Measurements from ENCODE around the gene SPTAN1. TPM values are rescaled to one million over a fixed set of nuclear protein-coding genes. Genes with fewer than 3 reads are reported as not detected.
"Not testable (repeated sequence)": the region's sequence is repeated elsewhere in the genome, so short reads cannot be mapped to it uniquely, and the experiment has no call there.

Gene SPTAN1
- total RNA-seq, 1 experiment from 2014 or later = 111 TPM

GRCh38 chr9:128585155-128585554 lies 32.8 kb downstream of the SPTAN1 start:
- H3K4me1 ChIP-seq (ENCODE audit: control insufficient read depth in 1 of 2, insufficient read depth in 2 of 2, low read length in 2 of 2); H3K27ac ChIP-seq (ENCODE audit: low read depth, low read length); RAD21 ChIA-PET (ENCODE audit: low non-redundant PET in 1 of 2, low total read pairs in 2 of 2, uncharacterized antibody in 2 of 2, unreplicated experiment in 2 of 2); intact Hi-C loops (cut with micrococcal nuclease); H3K27me3 ChIP-seq (ENCODE audit: insufficient read depth, low read length); H4K20me1 ChIP-seq (ENCODE audit: insufficient read depth); DNase-seq (ENCODE audit: low read depth, low spot score); H3K9me3 ChIP-seq (ENCODE audit: control insufficient read depth in 1 of 2, insufficient read depth in 1 of 2, low read depth in 1 of 2, low read length in 2 of 2); POLR2A ChIA-PET; H3K9me2 ChIP-seq (ENCODE audit: insufficient read depth); H3K9ac ChIP-seq (ENCODE audit: low read length); H2AFZ ChIP-seq (ENCODE audit: low read depth, low read length, poor library complexity, severe bottlenecking); H3K4me2 ChIP-seq (ENCODE audit: low read length); H3K4me3 ChIP-seq (replicated peaks in 1 of 2; ENCODE audit: low read depth in 1 of 2, low read length in 2 of 2); ATAC-seq; BruUV-seq (replicated peaks); H3K79me2 ChIP-seq (ENCODE audit: insufficient read depth, low read length): not testable (repeated sequence)
- H3K36me3 ChIP-seq (ENCODE audit: control insufficient read depth in 1 of 2, insufficient read depth in 2 of 2, low read length in 2 of 2) = peaks cover 60 to 65% of the 10 kb centered on the region in 2 experiments
- CTCF ChIA-PET = interaction anchor here (1.5 kb wide), 1 partner anchor 146 kb away, joined by 3 read pairs; no protein-coding TSS in a partner anchor

DNA sequence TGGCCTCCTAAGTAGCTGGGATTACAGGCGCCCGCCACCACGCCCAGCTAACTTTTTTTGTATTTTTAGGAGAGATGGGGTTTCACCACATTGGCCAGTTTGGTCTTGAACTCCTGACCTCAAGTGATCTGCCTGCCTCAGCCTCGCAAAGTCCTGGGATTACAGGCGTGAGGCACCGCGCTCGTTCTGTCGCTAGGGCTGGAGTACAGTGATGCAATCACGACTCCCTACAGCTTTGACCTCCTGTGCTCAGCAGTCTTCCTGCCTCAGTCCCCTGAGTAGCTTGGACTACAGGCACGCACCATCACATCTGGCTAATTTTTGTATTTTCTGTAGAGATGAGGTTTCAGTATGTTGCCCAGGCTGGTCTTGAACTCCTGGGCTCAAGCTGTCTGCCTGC lies 34.5 kb downstream of the SPTAN1 start:
- H3K79me2 ChIP-seq (ENCODE audit: insufficient read depth, low read length); POLR2A ChIA-PET; intact Hi-C loops (cut with micrococcal nuclease); RAD21 ChIA-PET (ENCODE audit: low non-redundant PET in 1 of 2, low total read pairs in 2 of 2, uncharacterized antibody in 2 of 2, unreplicated experiment in 2 of 2); H3K9me3 ChIP-seq (ENCODE audit: control insufficient read depth in 1 of 2, insufficient read depth in 1 of 2, low read depth in 1 of 2, low read length in 2 of 2); H3K27ac ChIP-seq (ENCODE audit: low read depth, low read length); DNase-seq (ENCODE audit: low read depth, low spot score); H3K4me3 ChIP-seq (replicated peaks in 1 of 2; ENCODE audit: low read depth in 1 of 2, low read length in 2 of 2); CTCF ChIA-PET; H3K4me1 ChIP-seq (ENCODE audit: control insufficient read depth in 1 of 2, insufficient read depth in 2 of 2, low read length in 2 of 2); H3K27me3 ChIP-seq (ENCODE audit: insufficient read depth, low read length); ATAC-seq; H3K9ac ChIP-seq (ENCODE audit: low read length); H3K4me2 ChIP-seq (ENCODE audit: low read length); H3K9me2 ChIP-seq (ENCODE audit: insufficient read depth); BruUV-seq (replicated peaks); H2AFZ ChIP-seq (ENCODE audit: low read depth, low read length, poor library complexity, severe bottlenecking); H4K20me1 ChIP-seq (ENCODE audit: insufficient read depth): not testable (repeated sequence)
- peaks cover 54 to 57% of the 10 kb centered on the region in 2 experiments for H3K36me3 ChIP-seq (ENCODE audit: control insufficient read depth in 1 of 2, insufficient read depth in 2 of 2, low read length in 2 of 2)

- Histone ChIP-seq H3K36me3 (ENCODE audit: control insufficient read depth in 1 of 2, insufficient read depth in 2 of 2, low read length in 2 of 2) (peaks cover 51 to 54% of the 10 kb centered on the region in 2 experiments), H4K20me1 (ENCODE audit: insufficient read depth) (no peaks in the 10 kb centered on the region), H3K4me3 (replicated peaks in 1 of 2; ENCODE audit: low read depth in 1 of 2, low read length in 2 of 2) (no peak overlapping the region), H2AFZ (ENCODE audit: low read depth, low read length, poor library complexity, severe bottlenecking) (no peak overlapping the region), H3K9me2 (ENCODE audit: insufficient read depth) (no peaks in the 10 kb centered on the region), H3K79me2 (ENCODE audit: insufficient read depth, low read length) (no peaks in the 10 kb centered on the region), H3K9me3 (ENCODE audit: control insufficient read depth in 1 of 2, insufficient read depth in 1 of 2, low read depth in 1 of 2, low read length in 2 of 2) (no peaks in the 10 kb centered on the region), H3K27ac (ENCODE audit: low read depth, low read length) (no peak overlapping the region), H3K4me2 (ENCODE audit: low read length) (no peak overlapping the region), H3K9ac (ENCODE audit: low read length) (no peak overlapping the region), H3K27me3 (ENCODE audit: insufficient read depth, low read length) (no peaks in the 10 kb centered on the region), H3K4me1 (ENCODE audit: control insufficient read depth in 1 of 2, insufficient read depth in 2 of 2, low read length in 2 of 2) (no peaks in the 10 kb centered on the region)
- ChIA-PET RAD21 (ENCODE audit: low non-redundant PET in 1 of 2, low total read pairs in 2 of 2, uncharacterized antibody in 2 of 2, unreplicated experiment in 2 of 2) (no interaction called here), CTCF (no interaction called here), POLR2A (interaction anchor here (0.7 kb wide), 1 partner anchor 406 kb away, joined by 3 read pairs; no protein-coding TSS in a partner anchor)
- DNase-seq (ENCODE audit: low read depth, low spot score) (no peak), ATAC-seq (no peak)
- no TSS peak for BruUV-seq (replicated peaks)
- TF ChIP-seq EGR1 (IDR thresholded peaks at IDR 0.05; ENCODE audit: low read depth) = no peak
- no peak for TF ChIP-seq MAX (IDR thresholded peaks at IDR 0.05)
- TF ChIP-seq SRF (IDR thresholded peaks at IDR 0.05; ENCODE audit: low read depth) = no peak
- TF ChIP-seq, protein P1, sequence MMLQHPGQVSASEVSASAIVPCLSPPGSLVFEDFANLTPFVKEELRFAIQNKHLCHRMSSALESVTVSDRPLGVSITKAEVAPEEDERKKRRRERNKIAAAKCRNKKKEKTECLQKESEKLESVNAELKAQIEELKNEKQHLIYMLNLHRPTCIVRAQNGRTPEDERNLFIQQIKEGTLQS (IDR thresholded peaks at IDR 0.05) = no peak
- intact Hi-C loops (cut with micrococcal nuclease) = no loop called here
Measured at GRCh38 chr9:128587453-128587852, 35.1 kb downstream of the SPTAN1 start.
